GM19397 (cell line): Measurements from ENCODE around the gene SFMBT1.

Experiments used
- ATAC-seq: cut with Tn5 transposase; IDR thresholded peaks from one replicate; pipeline ENCODE4 v1.9.1; 2021; ENCODE audit warnings: mild to moderate bottlenecking, moderate library complexity; ENCODE audit not compliant: unreplicated experiment

Gene SFMBT1

GRCh38 chr3:53045518-53046170 is at the start of gene SFMBT1:
Gene SFMBT1, minus strand, starts transcription at chr3:53046073. Its CDS starts 76,945 bp downstream, at chr3:52969128.
- peak; percentile 49 for ATAC-seq

- no peak for ATAC-seq
Measured at GRCh38 chr3:53092942-53093341, 47.1 kb upstream of the SFMBT1 start.

- ATAC-seq: no peak
Measured at GRCh38 chr3:53092216-53092615, 46.3 kb upstream of the SFMBT1 start.

- no peak for ATAC-seq
Measured at GRCh38 chr3:53091011-53091410, 45.1 kb upstream of the SFMBT1 start.

- no peak for ATAC-seq
Measured at GRCh38 chr3:53089511-53089910, 43.6 kb upstream of the SFMBT1 start.

GRCh38 chr3:53085476-53085875 is 39.6 kb upstream of the SFMBT1 start:
- no peak for ATAC-seq

GRCh38 chr3:53084310-53085001 is 38.6 kb upstream of the SFMBT1 start:
- ATAC-seq: no peak

- no peak for ATAC-seq
Measured at GRCh38 chr3:53083949-53084309, 38.1 kb upstream of the SFMBT1 start.

GRCh38 chr3:53083521-53083920 is 37.6 kb upstream of the SFMBT1 start:
- no peak for ATAC-seq

GRCh38 chr3:53082736-53083135 is 36.9 kb upstream of the SFMBT1 start:
- no peak for ATAC-seq

- ATAC-seq: no peak
Measured at GRCh38 chr3:53081318-53081717, 35.4 kb upstream of the SFMBT1 start.

GRCh38 chr3:53080612-53081205 is 34.8 kb upstream of the SFMBT1 start:
- ATAC-seq: no peak

GRCh38 chr3:53079791-53080555 is 34.1 kb upstream of the SFMBT1 start:
- no peak for ATAC-seq

GRCh38 chr3:53079147-53079546 is 33.3 kb upstream of the SFMBT1 start:
- no peak for ATAC-seq

- no peak for ATAC-seq
Measured at GRCh38 chr3:53078656-53079055, 32.8 kb upstream of the SFMBT1 start.

- ATAC-seq: no peak
Measured at GRCh38 chr3:53077476-53078220, 31.8 kb upstream of the SFMBT1 start.

- no peak for ATAC-seq
Measured at GRCh38 chr3:53075743-53076140, 29.9 kb upstream of the SFMBT1 start.

- no peak for ATAC-seq
Measured at GRCh38 chr3:53074761-53075742, 29.2 kb upstream of the SFMBT1 start.

- no peak for ATAC-seq
Measured at GRCh38 chr3:53074366-53074696, 28.5 kb upstream of the SFMBT1 start.
